Prostate gland (tissue), 2 donors: ENCODE measurements around the gene ADAMTS13.

Source experiments
- CTCF ChIP-seq, 4 experiments: fragments of 200-600 bp in 2 of 4; fragments of 450-650 bp in 2 of 4; sonication (generic) in 2 of 4; IDR thresholded peaks; 1 replicate in 3 of 4; 2 replicates in 1 of 4; pipeline ENCODE4 v1.5.1; 2016 to 2019; ENCODE audit warnings: antibody characterized with exemption in 4 of 4, mild to moderate bottlenecking in 2 of 4, moderate library complexity in 2 of 4
- POLR2A ChIP-seq: fragments of 450-650 bp; IDR thresholded peaks from one replicate; pipeline ENCODE4 v1.6.1; 2016; ENCODE audit warnings: antibody characterized with exemption, mild to moderate bottlenecking

GRCh38 chr9:133468777-133469421 is 46.7 kb downstream of the ADAMTS13 start:
- no peak for TF ChIP-seq CTCF (IDR thresholded peaks at IDR 0.05)
- TF ChIP-seq POLR2A: no peak
